HepG2 (cell line): Measurements from ENCODE around the gene RABEPK. TPM values are rescaled to one million over a fixed set of nuclear protein-coding genes. Genes with fewer than 3 reads are reported as not detected.

ENCODE experiments used
- ATAC-seq: fragments of 200-7000 bp; cut with Tn5 transposase; 3 replicates; pipeline ENCODE4 v1.9.1; 2020; ENCODE audit warnings: mild to moderate bottlenecking, moderate library complexity
- BruUV-seq: library from RNA; stranded (reverse); fragments of 400-500 nt; replicated peaks from 2 replicates; lab custom pipeline; 2021; lab: Mats Ljungman, UMichigan
- CTCF ChIA-PET: fragments of 300-600 bp; formaldehyde crosslinking; extraction: SDS; loops from one replicate; lab custom pipeline; 2021; ENCODE audit warnings: low total read pairs, inconsistent platforms, low intra/inter-chr PET ratio; lab: Yijun Ruan, JAX
- POLR2A ChIA-PET: fragments of 350-600 bp; sonication (Branson Sonifier 250); formaldehyde crosslinking; loops from one replicate; lab custom pipeline; 2020; ENCODE audit warnings: antibody characterized with exemption, inconsistent platforms; lab: Yijun Ruan, JAX
- DNase-seq: peaks from one replicate; pipeline ENCODE4 v3.0.0-alpha.2; 2015; ENCODE audit warnings: low spot score
- FAIRE-seq: peaks from 3 replicates; lab custom pipeline; 2011; peaks lifted over from hg19 to GRCh38; lab: Jason Lieb, UNC
- H2AFZ ChIP-seq: one replicate; pipeline ENCODE4 v1.6.1; 2011; ENCODE audit warnings: low read length, inconsistent platforms
- H3K27ac ChIP-seq: fragments of 300-600 bp; 3 replicates; pipeline ENCODE4 v1.8.0; 2011; ENCODE audit warnings: mixed run types, mild to moderate bottlenecking, mixed read lengths, low read length, inconsistent platforms; ENCODE audit not compliant: insufficient read depth; ENCODE audit errors: extremely low read length
- H3K27me3 ChIP-seq, 2 experiments: fragments of 200-600 bp in 1 of 2; 2 replicates in 1 of 2; 3 replicates in 1 of 2; pipeline versions ENCODE4 v1.6.0 to v1.8.0; 2011; ENCODE audit warnings: low read length in 2 of 2, mild to moderate bottlenecking in 2 of 2, moderate library complexity in 2 of 2, inconsistent platforms in 1 of 2; ENCODE audit not compliant: insufficient read depth in 2 of 2, control insufficient read depth in 1 of 2
- H3K36me3 ChIP-seq, 2 experiments: fragments of 200-600 bp in 1 of 2; replicated peaks in 1 of 2; 2 replicates in 1 of 2; 3 replicates in 1 of 2; pipeline versions ENCODE4 v1.5.1 to v1.8.0; 2011; ENCODE audit warnings: low read length in 2 of 2, inconsistent platforms in 1 of 2; ENCODE audit not compliant: insufficient read depth in 2 of 2, control insufficient read depth in 1 of 2
- H3K4me1 ChIP-seq: 2 replicates; pipeline ENCODE4 v1.5.1; 2012; ENCODE audit warnings: low read length, inconsistent platforms; ENCODE audit not compliant: insufficient read depth
- H3K4me2 ChIP-seq: 2 replicates; pipeline ENCODE4 v1.6.0; 2011; ENCODE audit warnings: low read depth, low read length, inconsistent platforms
- H3K4me3 ChIP-seq, 3 experiments: fragments of 200-600 bp in 1 of 3; sonication (generic), shearing (Covaris generic) in 1 of 3; replicated peaks in 1 of 3; 2 replicates each; pipeline ENCODE4 v1.5.1; 2011 to 2016; ENCODE audit warnings: low read length in 3 of 3, inconsistent platforms in 2 of 3, low read depth in 2 of 3, mild to moderate bottlenecking in 2 of 3, control low read depth in 1 of 3, mixed read lengths in 1 of 3; ENCODE audit not compliant: insufficient read depth in 1 of 3
- H3K79me2 ChIP-seq: one replicate; pipeline ENCODE4 v1.6.1; 2011; ENCODE audit warnings: low read length, inconsistent platforms; ENCODE audit not compliant: insufficient read depth
- H3K9ac ChIP-seq: 2 replicates; pipeline ENCODE4 v1.6.0; 2011; ENCODE audit warnings: mild to moderate bottlenecking, low read depth, low read length, inconsistent platforms; ENCODE audit not compliant: insufficient read depth
- H3K9me3 ChIP-seq: 2 replicates; pipeline ENCODE4 v1.5.1; 2012; ENCODE audit warnings: mild to moderate bottlenecking, low read length
- H4K20me1 ChIP-seq: 2 replicates; pipeline ENCODE4 v1.6.0; 2011; ENCODE audit warnings: inconsistent platforms, mild to moderate bottlenecking, low read length, moderate library complexity; ENCODE audit not compliant: insufficient read depth
- FOXM1 ChIP-seq: sonication (generic); formaldehyde crosslinking; IDR thresholded peaks from 2 replicates; pipeline ENCODE4 v1.5.0; 2020; ENCODE audit warnings: missing genetic modification reagents
- MED8 ChIP-seq: sonication (generic); formaldehyde crosslinking; IDR thresholded peaks from 2 replicates; pipeline ENCODE4 v1.8.1; 2023; ENCODE audit warnings: mild to moderate bottlenecking, missing genetic modification reagents; ENCODE audit not compliant: insufficient replicate concordance
- RFX5 ChIP-seq: IDR thresholded peaks from 2 replicates; pipeline ENCODE4 v1.6.1; 2011; ENCODE audit warnings: low read depth, low read length, improper control_type of control experiment
- SALL2 ChIP-seq: sonication (generic); formaldehyde crosslinking; IDR thresholded peaks from 2 replicates; pipeline ENCODE4 v1.8.1; 2023; ENCODE audit warnings: mild to moderate bottlenecking, missing genetic modification reagents, inconsistent platforms
- TAF15 ChIP-seq: fragments of 200-400 bp; formaldehyde crosslinking; IDR thresholded peaks from one replicate; pipeline ENCODE4 v1.6.1; 2018; ENCODE audit warnings: mild to moderate bottlenecking, low read depth, low read length; ENCODE audit not compliant: poor library complexity, severe bottlenecking
- WGBS: methylation state at CpG from one replicate; pipeline ENCODE4 v1.1.6; 2017; ENCODE audit warnings: low lambda C conversion rate; 5-methylcytosine and 5-hydroxymethylcytosine counted together
- in situ Hi-C: cut with HindIII; loops from 2 replicates; pipeline ENCODE4 v1.10.0; 2017; ENCODE audit warnings: low pct_unique_long_range_greater_than_20kb; ENCODE audit not compliant: extremely low pct_ligation_motif_present
- intact Hi-C: fragments of 100-400 bp; cut with micrococcal nuclease; formaldehyde crosslinking; loops from one replicate; pipeline ENCODE4 v1.10.0; 2022; ENCODE audit not compliant: unreplicated experiment
- polyA plus RNA-seq, 8 experiments: library from polyadenylated mRNA; depleted of rRNA in 3 of 8; stranded (reverse) in 7 of 8; unstranded in 1 of 8; fragments of >200 nt; fragmentation: Illumina TruSeq in 4 of 8; extraction: Trizol in 4 of 8; gene quantifications; 2 replicates each; pipeline versions ENCODE4 v1.2.1 to v1.2.3, GENCODE V29; 2011 to 2016; ENCODE audit warnings: low read depth in 4 of 8, missing spikeins in 1 of 8, mixed read lengths in 1 of 8; ENCODE audit not compliant: insufficient read depth in 1 of 8
- total RNA-seq, 5 experiments: library from RNA; depleted of rRNA; stranded (reverse); fragments of >200 nt; fragmentation: Illumina TruSeq; extraction: Trizol; gene quantifications; 2 replicates each; pipeline ENCODE4 v1.2.3, GENCODE V29; 2016; ENCODE audit warnings: low read depth in 1 of 5
- TF ChIP-seq, protein P1 (sequence below): sonication (generic); formaldehyde crosslinking; IDR thresholded peaks from 2 replicates; pipeline ENCODE4 v1.4.0; 2020; ENCODE audit warnings: missing genetic modification reagents, borderline replicate concordance
- TF ChIP-seq, protein P2 (sequence below): sonication (generic); formaldehyde crosslinking; IDR thresholded peaks from 2 replicates; pipeline ENCODE4 v1.9.0; 2021; ENCODE audit warnings: missing genetic modification reagents, borderline replicate concordance
- TF ChIP-seq, protein P3 (sequence below): fragments of 450-650 bp; IDR thresholded peaks from 2 replicates; pipeline ENCODE4 v1.6.1; 2017; ENCODE audit warnings: mild to moderate bottlenecking
- TF ChIP-seq, protein P4 (sequence below): sonication (generic); formaldehyde crosslinking; conservative IDR thresholded peaks from 2 replicates; pipeline ENCODE4 v1.4.0; 2020; ENCODE audit warnings: missing genetic modification reagents

The RABEPK gene
- total and polyA plus RNA-seq, 2 of the 13 experiments (the other 11 are each of a cell fraction or from before 2014, with no cell fraction given), result 75.5 to 90.0 TPM

DNA sequence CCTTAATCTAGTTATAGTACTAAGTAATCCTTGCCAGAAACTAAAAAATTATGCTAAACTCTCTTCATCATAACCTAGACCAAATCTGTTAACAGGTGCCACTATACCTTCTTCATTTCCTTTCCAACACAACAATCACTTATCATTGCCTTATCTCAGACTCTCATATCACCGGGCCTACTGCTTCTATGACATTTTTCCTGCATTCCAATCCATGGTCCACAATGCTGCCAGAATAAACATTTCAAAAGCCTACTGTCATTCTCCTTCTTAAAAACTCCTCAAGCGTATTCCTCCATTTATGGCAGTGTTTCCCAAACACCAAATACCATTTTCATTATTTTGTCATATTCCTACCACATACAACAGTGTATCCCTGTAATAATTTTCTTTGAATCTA, 17.3 kb upstream of the RABEPK start:
- no TSS peak for BruUV-seq
- Histone ChIP-seq H3K27me3 (no peaks in the 10 kb centered on the region), H2AFZ (no peak overlapping the region), H3K27ac (no peak overlapping the region), H3K4me1 (peaks cover 30% of the 10 kb centered on the region), H3K79me2 (peaks cover 84% of the 10 kb centered on the region), H3K4me3 (no peak overlapping the region), H4K20me1 (no peaks in the 10 kb centered on the region), H3K36me3 (peaks cover 0 to under 1% of the 10 kb centered on the region in 2 experiments; a peak in 1 of 5 replicates), H3K9me3 (no peaks in the 10 kb centered on the region), H3K9ac (no peak overlapping the region), H3K4me2 (no peak overlapping the region)
- no peak for DNase-seq
- ChIA-PET CTCF (no interaction called here), POLR2A (no interaction called here)
- FAIRE-seq, result no peak
- in situ Hi-C loops (no loop called here), intact Hi-C loops (no loop called here)
- WGBS, result 82% methylated on average over 2 of the region's 2 CpGs
- ATAC-seq, result no peak
- TF ChIP-seq, protein P1, sequence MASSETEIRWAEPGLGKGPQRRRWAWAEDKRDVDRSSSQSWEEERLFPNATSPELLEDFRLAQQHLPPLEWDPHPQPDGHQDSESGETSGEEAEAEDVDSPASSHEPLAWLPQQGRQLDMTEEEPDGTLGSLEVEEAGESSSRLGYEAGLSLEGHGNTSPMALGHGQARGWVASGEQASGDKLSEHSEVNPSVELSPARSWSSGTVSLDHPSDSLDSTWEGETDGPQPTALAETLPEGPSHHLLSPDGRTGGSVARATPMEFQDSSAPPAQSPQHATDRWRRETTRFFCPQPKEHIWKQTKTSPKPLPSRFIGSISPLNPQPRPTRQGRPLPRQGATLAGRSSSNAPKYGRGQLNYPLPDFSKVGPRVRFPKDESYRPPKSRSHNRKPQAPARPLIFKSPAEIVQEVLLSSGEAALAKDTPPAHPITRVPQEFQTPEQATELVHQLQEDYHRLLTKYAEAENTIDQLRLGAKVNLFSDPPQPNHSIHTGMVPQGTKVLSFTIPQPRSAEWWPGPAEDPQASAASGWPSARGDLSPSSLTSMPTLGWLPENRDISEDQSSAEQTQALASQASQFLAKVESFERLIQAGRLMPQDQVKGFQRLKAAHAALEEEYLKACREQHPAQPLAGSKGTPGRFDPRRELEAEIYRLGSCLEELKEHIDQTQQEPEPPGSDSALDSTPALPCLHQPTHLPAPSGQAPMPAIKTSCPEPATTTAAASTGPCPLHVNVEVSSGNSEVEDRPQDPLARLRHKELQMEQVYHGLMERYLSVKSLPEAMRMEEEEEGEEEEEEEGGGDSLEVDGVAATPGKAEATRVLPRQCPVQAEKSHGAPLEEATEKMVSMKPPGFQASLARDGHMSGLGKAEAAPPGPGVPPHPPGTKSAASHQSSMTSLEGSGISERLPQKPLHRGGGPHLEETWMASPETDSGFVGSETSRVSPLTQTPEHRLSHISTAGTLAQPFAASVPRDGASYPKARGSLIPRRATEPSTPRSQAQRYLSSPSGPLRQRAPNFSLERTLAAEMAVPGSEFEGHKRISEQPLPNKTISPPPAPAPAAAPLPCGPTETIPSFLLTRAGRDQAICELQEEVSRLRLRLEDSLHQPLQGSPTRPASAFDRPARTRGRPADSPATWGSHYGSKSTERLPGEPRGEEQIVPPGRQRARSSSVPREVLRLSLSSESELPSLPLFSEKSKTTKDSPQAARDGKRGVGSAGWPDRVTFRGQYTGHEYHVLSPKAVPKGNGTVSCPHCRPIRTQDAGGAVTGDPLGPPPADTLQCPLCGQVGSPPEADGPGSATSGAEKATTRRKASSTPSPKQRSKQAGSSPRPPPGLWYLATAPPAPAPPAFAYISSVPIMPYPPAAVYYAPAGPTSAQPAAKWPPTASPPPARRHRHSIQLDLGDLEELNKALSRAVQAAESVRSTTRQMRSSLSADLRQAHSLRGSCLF (CRISPR knock-in tag), result no peak
- TF ChIP-seq FOXM1 (CRISPR knock-in tag) (no peak), RFX5 (no peak), SALL2 (no peak), TAF15 (no peak), MED8 (CRISPR knock-in tag) (no peak)
- TF ChIP-seq, protein P2, sequence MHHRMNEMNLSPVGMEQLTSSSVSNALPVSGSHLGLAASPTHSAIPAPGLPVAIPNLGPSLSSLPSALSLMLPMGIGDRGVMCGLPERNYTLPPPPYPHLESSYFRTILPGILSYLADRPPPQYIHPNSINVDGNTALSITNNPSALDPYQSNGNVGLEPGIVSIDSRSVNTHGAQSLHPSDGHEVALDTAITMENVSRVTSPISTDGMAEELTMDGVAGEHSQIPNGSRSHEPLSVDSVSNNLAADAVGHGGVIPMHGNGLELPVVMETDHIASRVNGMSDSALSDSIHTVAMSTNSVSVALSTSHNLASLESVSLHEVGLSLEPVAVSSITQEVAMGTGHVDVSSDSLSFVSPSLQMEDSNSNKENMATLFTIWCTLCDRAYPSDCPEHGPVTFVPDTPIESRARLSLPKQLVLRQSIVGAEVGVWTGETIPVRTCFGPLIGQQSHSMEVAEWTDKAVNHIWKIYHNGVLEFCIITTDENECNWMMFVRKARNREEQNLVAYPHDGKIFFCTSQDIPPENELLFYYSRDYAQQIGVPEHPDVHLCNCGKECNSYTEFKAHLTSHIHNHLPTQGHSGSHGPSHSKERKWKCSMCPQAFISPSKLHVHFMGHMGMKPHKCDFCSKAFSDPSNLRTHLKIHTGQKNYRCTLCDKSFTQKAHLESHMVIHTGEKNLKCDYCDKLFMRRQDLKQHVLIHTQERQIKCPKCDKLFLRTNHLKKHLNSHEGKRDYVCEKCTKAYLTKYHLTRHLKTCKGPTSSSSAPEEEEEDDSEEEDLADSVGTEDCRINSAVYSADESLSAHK (CRISPR knock-in tag), result no peak
- TF ChIP-seq, protein P3, sequence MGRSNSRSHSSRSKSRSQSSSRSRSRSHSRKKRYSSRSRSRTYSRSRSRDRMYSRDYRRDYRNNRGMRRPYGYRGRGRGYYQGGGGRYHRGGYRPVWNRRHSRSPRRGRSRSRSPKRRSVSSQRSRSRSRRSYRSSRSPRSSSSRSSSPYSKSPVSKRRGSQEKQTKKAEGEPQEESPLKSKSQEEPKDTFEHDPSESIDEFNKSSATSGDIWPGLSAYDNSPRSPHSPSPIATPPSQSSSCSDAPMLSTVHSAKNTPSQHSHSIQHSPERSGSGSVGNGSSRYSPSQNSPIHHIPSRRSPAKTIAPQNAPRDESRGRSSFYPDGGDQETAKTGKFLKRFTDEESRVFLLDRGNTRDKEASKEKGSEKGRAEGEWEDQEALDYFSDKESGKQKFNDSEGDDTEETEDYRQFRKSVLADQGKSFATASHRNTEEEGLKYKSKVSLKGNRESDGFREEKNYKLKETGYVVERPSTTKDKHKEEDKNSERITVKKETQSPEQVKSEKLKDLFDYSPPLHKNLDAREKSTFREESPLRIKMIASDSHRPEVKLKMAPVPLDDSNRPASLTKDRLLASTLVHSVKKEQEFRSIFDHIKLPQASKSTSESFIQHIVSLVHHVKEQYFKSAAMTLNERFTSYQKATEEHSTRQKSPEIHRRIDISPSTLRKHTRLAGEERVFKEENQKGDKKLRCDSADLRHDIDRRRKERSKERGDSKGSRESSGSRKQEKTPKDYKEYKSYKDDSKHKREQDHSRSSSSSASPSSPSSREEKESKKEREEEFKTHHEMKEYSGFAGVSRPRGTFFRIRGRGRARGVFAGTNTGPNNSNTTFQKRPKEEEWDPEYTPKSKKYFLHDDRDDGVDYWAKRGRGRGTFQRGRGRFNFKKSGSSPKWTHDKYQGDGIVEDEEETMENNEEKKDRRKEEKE, result no peak
- TF ChIP-seq, protein P4, sequence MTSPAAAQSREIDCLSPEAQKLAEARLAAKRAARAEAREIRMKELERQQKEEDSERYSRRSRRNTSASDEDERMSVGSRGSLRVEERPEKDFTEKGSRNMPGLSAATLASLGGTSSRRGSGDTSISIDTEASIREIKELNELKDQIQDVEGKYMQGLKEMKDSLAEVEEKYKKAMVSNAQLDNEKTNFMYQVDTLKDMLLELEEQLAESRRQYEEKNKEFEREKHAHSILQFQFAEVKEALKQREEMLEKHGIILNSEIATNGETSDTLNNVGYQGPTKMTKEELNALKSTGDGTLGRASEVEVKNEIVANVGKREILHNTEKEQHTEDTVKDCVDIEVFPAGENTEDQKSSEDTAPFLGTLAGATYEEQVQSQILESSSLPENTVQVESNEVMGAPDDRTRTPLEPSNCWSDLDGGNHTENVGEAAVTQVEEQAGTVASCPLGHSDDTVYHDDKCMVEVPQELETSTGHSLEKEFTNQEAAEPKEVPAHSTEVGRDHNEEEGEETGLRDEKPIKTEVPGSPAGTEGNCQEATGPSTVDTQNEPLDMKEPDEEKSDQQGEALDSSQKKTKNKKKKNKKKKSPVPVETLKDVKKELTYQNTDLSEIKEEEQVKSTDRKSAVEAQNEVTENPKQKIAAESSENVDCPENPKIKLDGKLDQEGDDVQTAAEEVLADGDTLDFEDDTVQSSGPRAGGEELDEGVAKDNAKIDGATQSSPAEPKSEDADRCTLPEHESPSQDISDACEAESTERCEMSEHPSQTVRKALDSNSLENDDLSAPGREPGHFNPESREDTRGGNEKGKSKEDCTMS (CRISPR knock-in tag), result no peak
